ENCODE results near the gene ELOVL6. TPM values are rescaled to one million over a fixed set of nuclear protein-coding genes. Genes with fewer than 3 reads are reported as not detected.

ELOVL6 gene
- total and polyA plus RNA-seq, 9 of the 15 experiments (the other 6 are each of a cell fraction or from before 2014, with no cell fraction given): 18.3 to 82.6 (median 46.0) TPM

DNA sequence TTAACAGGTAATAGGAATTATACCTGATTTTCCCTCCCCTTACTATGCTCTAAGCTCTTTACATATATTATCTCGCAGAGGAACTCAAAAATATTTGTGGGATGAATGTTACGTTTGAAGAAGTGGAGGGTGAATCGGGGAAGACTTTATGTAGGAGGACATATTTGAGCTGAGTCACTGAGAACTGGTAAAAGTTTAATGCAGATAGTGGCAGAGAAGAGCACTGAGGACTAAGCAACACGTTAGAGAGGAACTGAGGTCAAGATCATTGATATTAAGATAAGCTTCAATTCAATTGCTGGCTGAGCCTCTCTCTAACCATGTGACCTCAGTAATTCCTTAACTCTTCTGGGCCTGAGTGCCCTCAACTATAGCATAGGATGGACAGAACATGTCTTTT, 26.4 kb upstream of the ELOVL6 start (continued):
- TF ChIP-seq C11orf30 (IDR thresholded peaks at IDR 0.05; ENCODE audit: low read depth) (peak; percentile 81), DPF2 (IDR thresholded peaks at IDR 0.05) (peak; percentile 69), SMARCE1 (IDR thresholded peaks at IDR 0.05) (peak; percentile 64), ZNF644 (tag; IDR thresholded peaks at IDR 0.05; ENCODE audit: low read depth) (no peak), GATAD2B (IDR thresholded peaks at IDR 0.05; ENCODE audit: borderline replicate concordance) (0 out of 2 replicates have a peak, but pooled peaks have one; percentile 51), TFE3 (CRISPR knock-in tag; IDR thresholded peaks at IDR 0.05) (peak; percentile 26; the same call in 1 of the 2 replicates), ARID1B (IDR thresholded peaks at IDR 0.05) (peak; percentile 73), CBX5 (IDR thresholded peaks at IDR 0.05; ENCODE audit: borderline replicate concordance, low read depth) (no peak), SMARCA4 (IDR thresholded peaks at IDR 0.05) (peak; percentile 68)
- TF ChIP-seq, protein P1, sequence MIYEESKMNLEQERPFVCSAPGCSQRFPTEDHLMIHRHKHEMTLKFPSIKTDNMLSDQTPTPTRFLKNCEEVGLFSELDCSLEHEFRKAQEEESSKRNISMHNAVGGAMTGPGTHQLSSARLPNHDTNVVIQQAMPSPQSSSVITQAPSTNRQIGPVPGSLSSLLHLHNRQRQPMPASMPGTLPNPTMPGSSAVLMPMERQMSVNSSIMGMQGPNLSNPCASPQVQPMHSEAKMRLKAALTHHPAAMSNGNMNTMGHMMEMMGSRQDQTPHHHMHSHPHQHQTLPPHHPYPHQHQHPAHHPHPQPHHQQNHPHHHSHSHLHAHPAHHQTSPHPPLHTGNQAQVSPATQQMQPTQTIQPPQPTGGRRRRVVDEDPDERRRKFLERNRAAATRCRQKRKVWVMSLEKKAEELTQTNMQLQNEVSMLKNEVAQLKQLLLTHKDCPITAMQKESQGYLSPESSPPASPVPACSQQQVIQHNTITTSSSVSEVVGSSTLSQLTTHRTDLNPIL (CRISPR knock-in tag; IDR thresholded peaks at IDR 0.05): no peak
